GM12875 (cell line): ENCODE data around the gene ANP32D.
"Not testable (repeated sequence)": the region's sequence is repeated elsewhere in the genome, so short reads cannot be mapped to it uniquely, and the experiment has no call there.

ENCODE experiments used
- H3K4me3 ChIP-seq: one replicate; pipeline ENCODE4 v1.5.1; 2011; ENCODE audit warnings: low read depth, low read length, control low read depth
- CTCF ChIP-seq: IDR thresholded peaks from 2 replicates; pipeline ENCODE4 v1.5.1; 2011; ENCODE audit warnings: low read depth, mild to moderate bottlenecking, control low read depth, inconsistent platforms, low read length, moderate library complexity, borderline replicate concordance; ENCODE audit not compliant: insufficient read depth

ANP32D gene

GRCh38 chr12:48472259-48472658, at the start of gene ANP32D:
TSS of gene ANP32D (plus strand) at chr12:48472559. CDS start at chr12:48472665, 106 bp downstream.
- no peak within 1 kb of the TSS for H3K4me3 ChIP-seq
- no peak for TF ChIP-seq CTCF

GRCh38 chr12:48423171-48423570, 49.2 kb upstream of the ANP32D start:
- no peak for TF ChIP-seq CTCF

DNA sequence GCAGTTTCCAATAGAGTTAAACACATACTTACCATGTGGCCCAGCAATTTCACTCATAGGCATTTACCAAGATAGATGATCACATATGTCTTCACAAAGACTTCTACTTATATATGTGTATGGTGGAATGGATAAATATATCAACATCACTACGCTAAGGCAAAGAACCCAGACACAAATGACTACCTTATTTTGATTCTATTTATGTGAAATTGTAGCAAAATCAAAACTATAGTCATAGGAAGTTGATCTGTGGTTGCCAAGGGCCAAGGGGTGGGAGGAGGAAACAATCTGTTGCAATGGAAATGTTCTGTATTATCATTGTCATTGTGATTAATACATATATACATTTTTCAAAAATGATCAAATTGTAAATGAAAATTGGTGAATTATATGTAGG, 47.7 kb upstream of the ANP32D start:
- no peak for TF ChIP-seq CTCF
- H3K4me3 ChIP-seq = no peak overlapping the region

More at GRCh38 chr12:48423171-48423570, 49.2 kb upstream of the ANP32D start:
- no peak overlapping the region for H3K4me3 ChIP-seq

- not testable (repeated sequence) for H3K4me3 ChIP-seq
These were observed 38.3 kb upstream of the ANP32D start for GRCh38 chr12:48434016-48434415.

DNA sequence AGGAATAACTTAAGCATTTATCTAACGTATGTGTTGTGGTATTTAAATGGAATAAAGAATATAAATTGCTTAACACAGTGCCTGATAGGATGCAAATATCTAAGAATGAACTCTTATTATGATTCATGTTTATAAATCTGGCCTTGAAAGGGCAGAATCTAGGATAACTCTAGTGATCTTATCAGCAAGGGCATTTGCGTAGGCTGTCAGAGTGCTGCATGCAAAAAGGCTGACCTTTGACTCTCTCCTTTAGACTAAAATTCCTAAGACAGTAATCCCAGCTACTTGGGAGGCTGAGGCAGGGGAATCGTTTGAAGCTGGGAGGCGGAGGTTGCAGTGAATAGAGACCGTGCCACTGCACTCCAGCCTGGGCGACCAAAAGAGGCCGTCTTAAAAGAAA, 31.3 kb upstream of the ANP32D start:
- no peak overlapping the region for H3K4me3 ChIP-seq
- no peak for TF ChIP-seq CTCF

- TF ChIP-seq CTCF = peak; percentile 46; the same call in 1 of the 2 replicates
- H3K4me3 ChIP-seq = no peak overlapping the region
These were observed 30.0 kb upstream of the ANP32D start for GRCh38 chr12:48442179-48442847.

- no peak overlapping the region for H3K4me3 ChIP-seq
- no peak for TF ChIP-seq CTCF
These were observed 26.8 kb upstream of the ANP32D start for GRCh38 chr12:48445538-48445937.
